MCF 10A (cell line): ENCODE results near the gene SDK1. TPM values are rescaled to one million over a fixed set of nuclear protein-coding genes. Genes with fewer than 3 reads are reported as not detected.

ENCODE experiments used
- BruUV-seq: library from RNA; stranded (reverse); fragments of 400-500 nt; replicated peaks from 2 replicates; lab custom pipeline; 2021; lab: Mats Ljungman, UMichigan
- CTCF ChIA-PET: fragments of 300-600 bp; sonication (Branson Sonifier 250); formaldehyde crosslinking; extraction: SDS; loops from one replicate; lab custom pipeline; 2021; ENCODE audit warnings: antibody characterized with exemption, inconsistent platforms; lab: Yijun Ruan, JAX
- POLR2A ChIA-PET: fragments of 300-600, 350-650 bp; sonication (Branson Sonifier 250); formaldehyde crosslinking; extraction: SDS; loops from one replicate; lab custom pipeline; 2020; ENCODE audit warnings: antibody characterized with exemption, inconsistent platforms; lab: Yijun Ruan, JAX
- DNase-seq: peaks from one replicate; pipeline ENCODE4 v3.0.0-alpha.2; 2018; ENCODE audit not compliant: unreplicated experiment
- H3K27ac Mint-ChIP-seq: one replicate; pipeline ENCODE4 v1.8.0; 2022; ENCODE audit warnings: mild to moderate bottlenecking, low read depth, mixed read lengths; ENCODE audit not compliant: unreplicated experiment
- H3K27me3 Mint-ChIP-seq: one replicate; pipeline ENCODE4 v1.8.0; 2022; ENCODE audit warnings: mixed read lengths; ENCODE audit not compliant: insufficient read depth, unreplicated experiment
- H3K36me3 Mint-ChIP-seq: one replicate; pipeline ENCODE4 v1.8.0; 2022; ENCODE audit warnings: mild to moderate bottlenecking, moderate library complexity, mixed read lengths; ENCODE audit not compliant: insufficient read depth, unreplicated experiment
- H3K4me1 Mint-ChIP-seq: one replicate; pipeline ENCODE4 v1.8.0; 2022; ENCODE audit warnings: mixed read lengths; ENCODE audit not compliant: insufficient read depth, unreplicated experiment
- H3K4me3 Mint-ChIP-seq: one replicate; pipeline ENCODE4 v1.8.0; 2022; ENCODE audit warnings: mild to moderate bottlenecking, moderate library complexity, mixed read lengths; ENCODE audit not compliant: unreplicated experiment
- H3K9me3 Mint-ChIP-seq: one replicate; pipeline ENCODE4 v1.8.0; 2022; ENCODE audit warnings: mixed read lengths; ENCODE audit not compliant: unreplicated experiment
- CTCF ChIP-seq: fragments of 200-600 bp; IDR thresholded peaks from one replicate; pipeline ENCODE4 v1.8.0; 2022; ENCODE audit warnings: antibody characterized with exemption, mild to moderate bottlenecking; ENCODE audit not compliant: unreplicated experiment
- intact Hi-C: fragments of 100-400 bp; cut with micrococcal nuclease; formaldehyde crosslinking; loops from 2 replicates; pipeline ENCODE4 v1.14.1; 2022
- total RNA-seq: library from RNA; stranded (reverse); gene quantifications from 2 replicates; pipeline ENCODE4 v1.2.3, GENCODE V29; 2022

Gene SDK1
- total RNA-seq, 1 experiment from 2014 or later = 3.3 TPM

DNA sequence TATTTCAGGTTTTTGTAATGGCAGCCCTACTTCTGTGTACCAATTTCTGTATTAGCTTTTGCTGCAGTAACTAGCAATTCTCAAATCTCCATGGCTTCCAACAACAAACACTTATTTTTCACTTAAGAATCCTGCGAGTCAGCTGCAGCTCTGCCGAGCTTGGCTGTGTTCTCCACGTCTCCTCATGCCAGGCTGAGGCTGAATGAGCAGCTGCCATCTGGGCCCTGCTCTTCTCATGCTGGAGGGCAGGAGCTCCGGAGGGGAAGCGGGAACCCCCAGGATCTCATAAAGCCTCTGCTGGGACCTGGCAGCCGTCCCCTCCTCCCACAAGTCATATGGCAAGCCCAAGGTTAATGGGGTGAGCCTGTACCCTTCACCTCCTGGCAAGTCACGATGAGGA lies 591.1 kb downstream of the SDK1 start:
- H3K4me1 Mint-ChIP-seq = peaks cover 11% of the 10 kb centered on the region
- H3K27ac Mint-ChIP-seq = no peak overlapping the region
- H3K27me3 Mint-ChIP-seq = no peaks in the 10 kb centered on the region
- H3K9me3 Mint-ChIP-seq = no peaks in the 10 kb centered on the region
- ChIA-PET POLR2A (interaction anchor here (0.7 kb wide), 2 partner anchors 30 to 1016 kb away, joined by 3 read pairs; no protein-coding TSS in a partner anchor), CTCF (interaction anchor here (0.6 to 0.8 kb wide), 3 partner anchors 261 to 1037 kb away, joined by 3 to 4 read pairs (median 4); no protein-coding TSS in a partner anchor)
- no peak for TF ChIP-seq CTCF
- intact Hi-C loops = no loop called here
- H3K4me3 Mint-ChIP-seq = no peak overlapping the region
- H3K36me3 Mint-ChIP-seq = no peaks in the 10 kb centered on the region
- no peak for DNase-seq
- no TSS peak for BruUV-seq

DNA sequence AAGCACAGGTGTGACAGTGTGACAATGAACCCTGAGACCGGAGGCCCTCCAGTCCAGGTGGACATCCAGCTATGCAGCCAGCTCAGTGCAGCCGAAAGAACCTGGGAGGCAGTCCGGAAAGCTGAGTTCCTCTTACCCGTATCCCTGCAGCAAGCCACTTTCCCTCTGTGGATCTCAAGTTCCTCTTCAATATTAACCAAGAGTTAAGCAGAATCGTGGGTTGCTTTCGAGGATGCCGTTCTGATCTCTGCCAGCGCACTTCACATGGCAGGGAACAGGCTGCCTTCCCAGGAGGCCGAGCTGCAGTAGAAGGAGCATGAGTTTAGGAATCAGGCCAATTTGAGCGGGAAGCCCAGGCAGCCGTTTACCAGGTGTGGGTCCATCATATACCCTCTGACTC lies 591.6 kb downstream of the SDK1 start:
- CTCF ChIA-PET = interaction anchor here (0.6 kb wide), 1 partner anchor 1221 kb away, joined by 3 read pairs; no protein-coding TSS in a partner anchor
- intact Hi-C loops = no loop called here

GRCh38 chr7:3893151-3893788 lies 592.2 kb downstream of the SDK1 start:
- intact Hi-C loops = no loop called here
- H3K9me3 Mint-ChIP-seq = no peaks in the 10 kb centered on the region
- no peaks in the 10 kb centered on the region for H3K36me3 Mint-ChIP-seq
- no peak for DNase-seq
- no peaks in the 10 kb centered on the region for H3K27me3 Mint-ChIP-seq
- TF ChIP-seq CTCF = no peak
- H3K4me3 Mint-ChIP-seq = no peak overlapping the region
- ChIA-PET CTCF (interaction anchor here (0.6 kb wide), 1 partner anchor 1222 kb away, joined by 3 read pairs; no protein-coding TSS in a partner anchor), POLR2A (no interaction called here)
- H3K27ac Mint-ChIP-seq = no peak overlapping the region
- peaks cover 5% of the 10 kb centered on the region for H3K4me1 Mint-ChIP-seq
- no TSS peak for BruUV-seq

More for the DNA sequence above, 591.6 kb downstream of the SDK1 start:
- no TSS peak for BruUV-seq
- Mint-ChIP-seq H3K4me3 (no peak overlapping the region), H3K27me3 (no peaks in the 10 kb centered on the region), H3K27ac (no peak overlapping the region), H3K4me1 (peaks cover 11% of the 10 kb centered on the region), H3K36me3 (no peaks in the 10 kb centered on the region), H3K9me3 (no peaks in the 10 kb centered on the region)
- POLR2A ChIA-PET = no interaction called here
- TF ChIP-seq CTCF = no peak
- no peak for DNase-seq

- H3K4me1 Mint-ChIP-seq = peaks cover 5% of the 10 kb centered on the region
- intact Hi-C loops = no loop called here
Observed at GRCh38 chr7:3893789-3894153, 592.7 kb downstream of the SDK1 start.

More at GRCh38 chr7:3893789-3894153, 592.7 kb downstream of the SDK1 start:
- POLR2A ChIA-PET = interaction anchor here (0.7 kb wide), 1 partner anchor 1075 kb away, joined by 3 read pairs; no protein-coding TSS in a partner anchor
- no peak overlapping the region for H3K27ac Mint-ChIP-seq
- no peak for DNase-seq
- no TSS peak for BruUV-seq
- H3K27me3 Mint-ChIP-seq = no peaks in the 10 kb centered on the region
- CTCF ChIA-PET = interaction anchor here (0.7 kb wide), 1 partner anchor 30 kb away, joined by 3 read pairs; no protein-coding TSS in a partner anchor
- no peak for TF ChIP-seq CTCF
- H3K4me3 Mint-ChIP-seq = no peak overlapping the region
- H3K9me3 Mint-ChIP-seq = no peaks in the 10 kb centered on the region
- H3K36me3 Mint-ChIP-seq = no peaks in the 10 kb centered on the region
